Measurements from ENCODE around the gene DNAAF5. TPM values are rescaled to one million over a fixed set of nuclear protein-coding genes. Genes with fewer than 3 reads are reported as not detected.

DNAAF5 gene
- total and polyA plus RNA-seq, 2 of the 13 experiments (the other 11 are each of a cell fraction or from before 2014, with no cell fraction given), result 11.9 to 21.5 TPM

GRCh38 chr7:730501-731439 is 4.3 kb downstream of the DNAAF5 start (continued):
- TF ChIP-seq HNF1A (IDR thresholded peaks at IDR 0.05; ENCODE audit: low read depth), result no peak
- no peak for TF ChIP-seq HNF1A (CRISPR knock-in tag; IDR thresholded peaks at IDR 0.05; ENCODE audit: borderline replicate concordance)
- TF ChIP-seq DR1 (CRISPR knock-in tag; IDR thresholded peaks at IDR 0.05), result no peak
- TF ChIP-seq AGO2 (optimal IDR thresholded peaks at IDR 0.05; ENCODE audit: low read depth, low read length), result peak; percentile 45
- TF ChIP-seq ZNF598 (CRISPR knock-in tag; IDR thresholded peaks at IDR 0.05; ENCODE audit: borderline replicate concordance), result no peak
- TF ChIP-seq ZSCAN29 (CRISPR knock-in tag; conservative IDR thresholded peaks at IDR 0.05), result no peak
- TF ChIP-seq ZNF687 (CRISPR knock-in tag; IDR thresholded peaks at IDR 0.05), result peak; percentile 29; the same call in 1 of the 2 replicates
- no peak for TF ChIP-seq CBX5 (CRISPR knock-in tag; IDR thresholded peaks at IDR 0.05; ENCODE audit: borderline replicate concordance)
- no peak for TF ChIP-seq ZNF335 (CRISPR knock-in tag; IDR thresholded peaks at IDR 0.05)
- TF ChIP-seq REPIN1 (CRISPR knock-in tag; IDR thresholded peaks at IDR 0.05; ENCODE audit: borderline replicate concordance, low read depth), result no peak
- no peak for TF ChIP-seq AKNA (CRISPR knock-in tag; IDR thresholded peaks at IDR 0.05; ENCODE audit: borderline replicate concordance)
- no peak for TF ChIP-seq NAIF1 (CRISPR knock-in tag; IDR thresholded peaks at IDR 0.05; ENCODE audit: borderline replicate concordance)
- no peak for TF ChIP-seq FOXO1 (CRISPR knock-in tag; IDR thresholded peaks at IDR 0.05)
- TF ChIP-seq ZNF878 (CRISPR knock-in tag; IDR thresholded peaks at IDR 0.05), result no peak

Measured in HepG2 (cell line).